Suppressor macrophage (primary cell): Measurements from ENCODE around the gene GTPBP4.

ENCODE experiments used
- DNase-seq, 4 experiments: peaks; one replicate each; pipeline ENCODE4 v3.0.0-alpha.2; 2020 to 2022

GTPBP4 gene

GRCh38 chr10:990808-991207 is 2.6 kb downstream of the GTPBP4 start:
- DNase-seq = no peak

GRCh38 chr10:992467-992866 is 4.2 kb downstream of the GTPBP4 start:
- no peak for DNase-seq

GRCh38 chr10:992871-993270 is 4.6 kb downstream of the GTPBP4 start:
- peak; percentile 16 to 66 (median 58) for DNase-seq

GRCh38 chr10:994836-995558 is 6.8 kb downstream of the GTPBP4 start:
- no peak for DNase-seq

GRCh38 chr10:995559-995926 is 7.3 kb downstream of the GTPBP4 start:
- DNase-seq = no peak

- DNase-seq = no peak
Observed at GRCh38 chr10:996031-996430, 7.8 kb downstream of the GTPBP4 start.

- no peak for DNase-seq
Observed at GRCh38 chr10:997266-998022, 9.2 kb downstream of the GTPBP4 start.

- DNase-seq = no peak
Observed at GRCh38 chr10:1002425-1003006, 14.3 kb downstream of the GTPBP4 start.

GRCh38 chr10:1003884-1004670 is 15.8 kb downstream of the GTPBP4 start:
- DNase-seq = no peak

- no peak for DNase-seq
Observed at GRCh38 chr10:1006573-1006972, 18.3 kb downstream of the GTPBP4 start.

- DNase-seq = no peak
Observed at GRCh38 chr10:1007583-1007982, 19.3 kb downstream of the GTPBP4 start.

GRCh38 chr10:1009071-1009494 is 20.8 kb downstream of the GTPBP4 start:
- DNase-seq = no peak

- DNase-seq = peak in 1 of 4 experiments; percentile 11
Observed at GRCh38 chr10:1009947-1010346, 21.7 kb downstream of the GTPBP4 start.

GRCh38 chr10:1010703-1011102 is 22.5 kb downstream of the GTPBP4 start:
- no peak for DNase-seq

GRCh38 chr10:1011696-1012095 is 23.5 kb downstream of the GTPBP4 start:
- DNase-seq = no peak

GRCh38 chr10:1015688-1016087 is 27.5 kb downstream of the GTPBP4 start:
- DNase-seq = no peak

- no peak for DNase-seq
Observed at GRCh38 chr10:1019362-1019761, 31.1 kb downstream of the GTPBP4 start.

- DNase-seq = no peak
Observed at GRCh38 chr10:1020460-1020859, 32.2 kb downstream of the GTPBP4 start.

GRCh38 chr10:1020958-1021357 is 32.7 kb downstream of the GTPBP4 start:
- DNase-seq = no peak

- no peak for DNase-seq
Observed at GRCh38 chr10:1022413-1022812, 34.2 kb downstream of the GTPBP4 start.

- DNase-seq = no peak
Observed at GRCh38 chr10:1024103-1024502, 35.9 kb downstream of the GTPBP4 start.

GRCh38 chr10:1025683-1026082 is 37.4 kb downstream of the GTPBP4 start, which contains the start of gene IDI2:
TSS of gene IDI2 (minus strand) at chr10:1025859. CDS start at chr10:1024723, 1,136 bp downstream.
- DNase-seq = no peak

GRCh38 chr10:1026578-1026977 is 38.3 kb downstream of the GTPBP4 start:
- no peak for DNase-seq
